Rectal smooth muscle tissue (tissue), 1 donor: Measurements from ENCODE around the gene AAMDC.

ENCODE experiments used
- H3K27ac ChIP-seq: one replicate; pipeline ENCODE4 v1.7.0; 2013; ENCODE audit warnings: low read depth, low read length, inconsistent platforms
- H3K27me3 ChIP-seq: one replicate; pipeline ENCODE4 v1.7.0; 2013; ENCODE audit warnings: low read length; ENCODE audit not compliant: control insufficient read depth, insufficient read depth
- H3K36me3 ChIP-seq: one replicate; pipeline ENCODE4 v1.7.0; 2013; ENCODE audit warnings: low read length; ENCODE audit not compliant: control insufficient read depth, insufficient read depth
- H3K4me1 ChIP-seq: one replicate; pipeline ENCODE4 v1.7.0; 2013; ENCODE audit warnings: low read length; ENCODE audit not compliant: control insufficient read depth, insufficient read depth
- H3K4me3 ChIP-seq: one replicate; pipeline ENCODE4 v1.7.0; 2013; ENCODE audit warnings: low read length
- H3K9ac ChIP-seq: one replicate; pipeline ENCODE4 v1.7.0; 2013; ENCODE audit warnings: low read length

Gene AAMDC

DNA sequence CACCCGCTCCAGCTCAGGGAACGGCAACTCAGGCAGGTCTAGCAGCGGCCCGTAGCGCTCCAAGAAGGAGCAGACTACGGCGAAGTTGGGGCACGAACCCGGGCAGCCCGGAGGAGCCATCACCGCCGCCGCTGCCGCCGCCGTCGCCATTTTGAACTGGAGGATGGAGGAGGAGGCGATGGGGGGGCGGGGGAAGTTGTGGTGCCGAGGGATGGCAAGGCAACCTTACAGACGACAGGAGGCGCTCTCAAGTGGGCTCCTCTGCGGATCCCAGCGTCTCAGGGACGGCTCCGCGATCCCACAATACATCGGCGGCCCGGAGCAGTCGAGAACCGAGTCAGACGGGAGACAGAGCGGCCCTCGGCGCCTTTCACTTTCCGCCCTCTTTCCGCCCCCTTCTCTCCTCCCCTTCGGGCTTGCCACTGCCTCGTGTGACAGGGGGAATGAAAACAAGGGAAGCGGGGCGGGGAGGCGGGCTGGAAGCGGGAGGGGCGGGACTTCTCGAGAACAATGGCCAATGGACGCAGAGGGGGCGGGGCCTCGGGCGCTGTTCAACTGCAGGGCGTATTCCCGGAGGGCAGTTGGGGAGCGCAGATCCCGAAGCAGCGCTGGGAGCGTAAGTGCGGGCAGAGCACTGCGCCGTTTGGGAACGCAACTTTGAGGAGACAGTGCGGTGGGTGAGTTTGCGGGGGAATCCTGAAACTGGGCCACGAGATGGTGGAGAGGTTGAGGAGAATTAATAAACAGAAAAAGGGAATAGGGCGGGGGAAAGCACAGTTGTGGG, at the start of gene AAMDC, which contains the start of gene RSF1:
AAMDC (plus strand) TSS at position 580 of the 784 bp plus-strand sequence. CDS start 21,353 bp downstream, outside the sequence.
RSF1 (minus strand) TSS at position 158 of the 784 bp plus-strand sequence; CDS start at position 150, 8 bp downstream.
- Histone ChIP-seq H3K4me1 (peaks cover 10% of the 10 kb centered on the region), H3K4me3 (peak within 1 kb of the TSS; percentile 97), H3K27ac (peak within 1 kb of the TSS; percentile 86)

DNA sequence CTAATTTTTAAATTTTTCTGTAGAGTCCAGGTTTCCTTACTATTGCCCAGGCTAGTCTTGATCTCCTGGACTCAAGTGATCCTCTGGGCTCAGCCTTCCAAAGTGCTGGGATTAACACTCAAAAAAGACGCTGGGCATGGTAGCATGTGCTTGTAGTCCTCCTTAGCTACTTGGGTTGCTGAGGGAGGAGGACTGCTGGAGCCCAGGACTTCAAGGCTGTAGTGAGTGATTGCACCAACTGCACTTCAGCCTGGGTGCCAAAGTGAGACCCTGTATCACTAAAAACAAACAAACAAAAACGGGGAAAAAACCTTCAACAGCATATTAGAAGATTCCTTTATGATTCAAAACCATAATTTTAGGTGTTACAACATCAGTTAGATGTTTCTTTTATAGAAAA, 45.0 kb upstream of the AAMDC start:
- Histone ChIP-seq H3K27ac (no peak overlapping the region), H3K27me3 (no peaks in the 10 kb centered on the region), H3K9ac (no peak overlapping the region), H3K4me3 (no peak overlapping the region), H3K4me1 (no peaks in the 10 kb centered on the region), H3K36me3 (no peaks in the 10 kb centered on the region)

More for the DNA sequence above, at the start of gene AAMDC, which contains the start of gene RSF1:
- no peaks in the 10 kb centered on the region for H3K36me3 ChIP-seq
- H3K27me3 ChIP-seq: no peaks in the 10 kb centered on the region
- H3K9ac ChIP-seq: peak within 1 kb of the TSS; percentile 89

DNA sequence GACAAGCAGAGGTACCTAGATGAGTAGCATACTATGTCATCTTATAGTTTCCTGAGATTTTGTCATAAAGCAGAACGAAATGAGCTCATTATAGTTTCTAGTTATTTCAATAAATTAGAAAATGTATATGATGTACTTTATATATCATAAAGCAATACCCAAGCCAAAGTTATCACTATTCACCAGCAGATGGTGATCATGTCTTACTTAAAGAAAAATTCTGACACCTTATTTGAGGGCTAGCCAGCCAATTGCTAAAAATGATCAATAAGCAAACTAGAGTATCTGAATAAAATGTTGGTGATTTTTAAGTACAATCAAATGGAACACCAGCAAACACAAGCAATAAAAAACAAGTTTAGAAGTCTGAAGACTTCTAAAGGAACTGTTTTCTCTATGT, 44.5 kb upstream of the AAMDC start:
- Histone ChIP-seq H3K36me3 (no peaks in the 10 kb centered on the region), H3K4me1 (no peaks in the 10 kb centered on the region), H3K4me3 (no peak overlapping the region), H3K27ac (no peak overlapping the region), H3K9ac (no peak overlapping the region), H3K27me3 (no peaks in the 10 kb centered on the region)

DNA sequence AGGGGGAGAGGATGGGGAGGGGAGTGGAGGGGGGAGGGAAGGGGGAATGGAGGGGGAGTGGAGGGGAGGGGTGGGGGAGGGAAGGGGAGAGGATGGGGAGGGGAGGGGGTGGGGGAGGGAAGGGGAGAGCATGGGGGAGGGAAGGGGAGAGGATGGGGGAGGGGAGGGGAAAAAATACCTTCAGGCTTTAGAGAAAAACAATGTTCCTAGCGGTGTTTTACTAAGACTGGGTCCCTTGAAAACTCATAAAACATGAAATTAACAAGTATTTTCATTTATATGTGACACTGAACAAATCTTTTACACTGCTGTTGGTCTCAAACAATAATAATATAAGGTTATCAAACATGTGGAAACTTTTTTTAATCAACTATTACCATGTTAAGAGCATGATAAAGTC, 42.8 kb upstream of the AAMDC start:
- H3K4me3 ChIP-seq: no peak overlapping the region
- H3K4me1 ChIP-seq: no peaks in the 10 kb centered on the region
- H3K36me3 ChIP-seq: no peaks in the 10 kb centered on the region
- no peak overlapping the region for H3K27ac ChIP-seq
- no peaks in the 10 kb centered on the region for H3K27me3 ChIP-seq
- H3K9ac ChIP-seq: no peak overlapping the region

DNA sequence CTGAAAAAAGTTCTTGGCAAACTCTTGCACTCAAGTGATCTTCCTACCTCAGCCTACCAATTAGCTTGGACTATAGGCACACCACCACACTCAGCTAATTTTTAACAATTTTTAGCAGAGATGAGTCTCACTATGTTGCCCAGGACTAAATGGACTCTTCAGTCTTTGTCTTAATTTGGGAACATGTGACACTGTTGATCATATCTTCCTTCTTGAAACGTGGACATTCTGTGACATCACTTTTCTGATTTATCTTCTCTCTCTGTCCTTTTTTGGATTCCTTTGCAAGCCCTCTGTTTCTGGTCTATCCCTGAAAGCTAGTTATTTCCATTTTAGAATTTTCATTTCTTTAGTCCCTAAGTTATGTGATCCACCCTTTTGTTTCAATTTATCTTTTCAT, 42.4 kb upstream of the AAMDC start:
- no peak overlapping the region for H3K4me3 ChIP-seq
- no peaks in the 10 kb centered on the region for H3K36me3 ChIP-seq
- no peaks in the 10 kb centered on the region for H3K27me3 ChIP-seq
- no peak overlapping the region for H3K27ac ChIP-seq
- H3K9ac ChIP-seq: no peak overlapping the region
- H3K4me1 ChIP-seq: no peaks in the 10 kb centered on the region

DNA sequence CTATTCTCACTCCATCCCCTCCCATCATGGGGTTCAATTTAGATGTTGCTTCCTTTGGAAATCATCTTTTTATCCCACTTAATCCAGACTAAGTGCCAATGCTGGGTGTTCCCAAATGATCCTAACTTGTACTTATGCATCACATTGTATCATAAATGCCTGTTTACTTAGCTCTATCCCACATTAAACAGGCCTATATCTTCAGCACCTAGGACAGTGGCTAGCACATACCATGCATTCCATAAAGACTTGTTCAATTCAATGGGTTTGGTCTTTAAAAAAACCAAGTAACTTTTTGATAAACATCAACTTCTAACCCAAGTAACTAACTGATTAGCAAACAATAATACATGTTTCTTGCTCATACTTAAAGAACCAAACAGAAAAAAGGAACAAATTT, 41.0 kb upstream of the AAMDC start:
- no peaks in the 10 kb centered on the region for H3K27me3 ChIP-seq
- no peaks in the 10 kb centered on the region for H3K36me3 ChIP-seq
- H3K9ac ChIP-seq: no peak overlapping the region
- H3K27ac ChIP-seq: no peak overlapping the region
- no peaks in the 10 kb centered on the region for H3K4me1 ChIP-seq
- H3K4me3 ChIP-seq: no peak overlapping the region

DNA sequence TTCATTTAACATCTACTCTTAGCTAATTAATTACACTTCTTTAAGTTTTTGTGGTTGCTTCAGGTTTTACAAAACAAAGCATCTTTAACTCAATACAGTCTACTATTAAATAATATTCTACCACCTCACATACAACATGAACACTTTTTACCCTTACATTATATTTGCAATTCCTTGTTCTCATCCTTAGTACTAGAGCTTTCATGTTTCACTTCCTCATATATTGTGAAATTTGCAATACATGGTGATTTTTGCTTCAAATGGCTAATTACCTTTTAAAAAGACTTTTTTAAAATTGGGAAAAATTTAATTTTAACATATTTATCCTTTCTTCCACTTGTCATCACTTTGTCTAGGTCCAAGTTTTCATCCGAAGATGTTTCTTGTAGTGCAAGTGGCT, 37.9 kb upstream of the AAMDC start:
- H3K4me3 ChIP-seq: no peak overlapping the region
- no peaks in the 10 kb centered on the region for H3K27me3 ChIP-seq
- no peaks in the 10 kb centered on the region for H3K4me1 ChIP-seq
- H3K27ac ChIP-seq: no peak overlapping the region
- no peaks in the 10 kb centered on the region for H3K36me3 ChIP-seq
- H3K9ac ChIP-seq: no peak overlapping the region

DNA sequence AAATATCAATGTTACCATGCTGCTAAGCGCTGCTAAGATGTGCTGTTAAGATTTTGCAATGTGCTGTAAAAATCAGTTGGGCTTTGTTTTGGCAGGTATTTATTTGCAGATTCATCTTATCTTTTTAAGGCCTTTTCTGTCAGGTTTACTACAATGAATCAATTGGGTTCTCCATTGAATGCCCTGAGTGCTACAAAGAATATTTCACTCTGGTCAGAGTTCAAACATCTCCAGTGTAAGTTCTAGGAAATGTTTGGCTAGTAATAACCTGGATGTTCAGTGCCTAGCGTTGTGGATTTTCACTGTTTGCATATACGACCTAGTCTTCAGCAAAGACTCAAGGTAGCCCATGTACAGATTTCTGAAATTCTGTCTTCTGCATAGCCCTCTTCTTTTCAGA, 36.4 kb upstream of the AAMDC start:
- Histone ChIP-seq H3K9ac (no peak overlapping the region), H3K27ac (no peak overlapping the region), H3K27me3 (no peaks in the 10 kb centered on the region), H3K4me3 (no peak overlapping the region), H3K36me3 (no peaks in the 10 kb centered on the region), H3K4me1 (no peaks in the 10 kb centered on the region)

DNA sequence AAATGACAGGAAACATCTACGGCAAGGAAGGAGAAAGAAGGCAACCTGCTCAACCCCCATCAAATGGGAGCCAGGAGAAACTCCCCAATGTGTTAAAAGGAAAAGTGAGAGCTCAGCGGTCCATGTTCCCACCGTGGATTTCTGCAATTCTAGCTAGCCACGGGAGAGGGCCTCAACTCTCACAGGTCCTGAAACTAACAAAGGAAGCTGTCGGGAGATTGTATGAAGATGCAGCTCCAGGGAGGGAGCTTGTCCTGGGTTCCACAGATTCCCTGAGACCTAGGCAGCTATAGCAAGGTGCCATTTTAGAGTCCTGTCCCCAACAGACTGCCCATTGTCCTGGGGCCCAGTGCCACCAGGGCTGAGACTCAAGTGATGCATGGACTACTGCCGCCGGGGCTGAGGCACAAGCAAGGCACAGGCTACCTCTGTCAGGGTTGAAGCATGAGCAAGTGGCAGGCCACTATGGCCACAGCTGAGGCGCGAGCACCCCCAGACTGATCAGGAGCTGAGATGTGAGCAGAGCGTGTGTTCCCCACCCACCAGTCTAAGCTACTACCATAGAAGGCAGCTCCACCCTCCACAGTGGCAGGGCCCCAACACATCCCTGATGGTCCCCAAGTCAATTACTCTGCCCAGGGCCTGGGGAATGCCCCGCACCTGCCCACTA, 31.7 kb upstream of the AAMDC start:
- peaks cover 4% of the 10 kb centered on the region for H3K36me3 ChIP-seq
- no peak overlapping the region for H3K9ac ChIP-seq
- H3K27ac ChIP-seq: no peak overlapping the region
- H3K27me3 ChIP-seq: no peaks in the 10 kb centered on the region
- H3K4me1 ChIP-seq: no peaks in the 10 kb centered on the region
- no peak overlapping the region for H3K4me3 ChIP-seq

DNA sequence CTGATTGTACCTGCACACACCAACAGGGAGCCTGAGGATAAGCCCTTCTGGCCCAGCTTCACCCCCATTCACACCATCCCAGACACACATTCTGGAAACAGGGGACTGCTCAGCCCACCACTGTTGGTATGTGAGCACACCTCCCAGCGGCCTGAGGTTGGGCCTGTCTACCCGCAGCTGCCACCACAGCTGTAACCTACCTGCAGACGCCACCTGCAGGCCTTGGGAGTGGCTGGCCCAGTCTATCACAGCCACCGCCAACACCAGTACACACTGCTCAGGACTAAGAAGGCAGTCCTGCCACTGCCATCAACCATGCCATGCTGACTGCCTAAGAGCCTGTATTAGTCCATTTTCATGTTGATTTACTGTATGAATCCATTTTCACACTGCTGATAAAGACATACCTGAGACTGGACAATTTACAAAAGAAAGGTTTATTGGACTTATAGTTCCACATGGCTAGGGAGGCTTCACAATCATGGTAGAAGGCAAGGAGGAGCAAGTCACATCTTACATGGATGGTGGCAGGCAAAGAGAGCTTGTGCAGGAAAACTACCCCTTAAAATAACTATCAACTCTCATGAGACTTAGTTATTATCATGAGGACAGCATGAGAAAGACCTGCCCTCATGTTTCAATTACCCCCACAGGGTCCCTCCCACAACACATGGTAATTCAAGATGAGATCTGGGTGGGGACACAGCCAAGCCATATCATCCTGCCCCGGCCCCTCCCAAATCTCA, 31.0 kb upstream of the AAMDC start:
- no peak overlapping the region for H3K27ac ChIP-seq
- H3K27me3 ChIP-seq: no peaks in the 10 kb centered on the region
- peaks cover 4% of the 10 kb centered on the region for H3K36me3 ChIP-seq
- H3K9ac ChIP-seq: no peak overlapping the region
- H3K4me1 ChIP-seq: no peaks in the 10 kb centered on the region
- no peak overlapping the region for H3K4me3 ChIP-seq

DNA sequence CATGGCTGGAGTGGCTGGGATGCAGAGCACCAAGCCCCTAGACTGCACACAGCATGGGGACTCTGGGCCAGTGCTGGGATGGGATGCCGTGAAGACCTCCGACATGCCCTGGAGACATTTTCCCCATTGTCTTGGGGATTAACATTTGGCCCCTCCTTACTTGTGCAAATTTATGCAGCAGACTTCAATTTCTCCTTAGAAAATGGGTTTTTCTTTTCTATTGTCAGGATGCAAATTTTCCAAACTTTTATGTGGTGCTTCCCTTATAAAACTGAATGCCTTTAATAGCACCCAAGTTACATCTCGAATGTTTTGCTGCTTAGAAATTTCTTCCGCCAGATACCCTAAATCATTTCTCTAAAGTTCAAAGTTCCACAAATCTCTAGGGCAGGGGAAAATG, 29.6 kb upstream of the AAMDC start:
- Histone ChIP-seq H3K4me3 (no peak overlapping the region), H3K36me3 (peaks cover 4% of the 10 kb centered on the region), H3K9ac (no peak overlapping the region), H3K27me3 (no peaks in the 10 kb centered on the region), H3K27ac (no peak overlapping the region), H3K4me1 (no peaks in the 10 kb centered on the region)

DNA sequence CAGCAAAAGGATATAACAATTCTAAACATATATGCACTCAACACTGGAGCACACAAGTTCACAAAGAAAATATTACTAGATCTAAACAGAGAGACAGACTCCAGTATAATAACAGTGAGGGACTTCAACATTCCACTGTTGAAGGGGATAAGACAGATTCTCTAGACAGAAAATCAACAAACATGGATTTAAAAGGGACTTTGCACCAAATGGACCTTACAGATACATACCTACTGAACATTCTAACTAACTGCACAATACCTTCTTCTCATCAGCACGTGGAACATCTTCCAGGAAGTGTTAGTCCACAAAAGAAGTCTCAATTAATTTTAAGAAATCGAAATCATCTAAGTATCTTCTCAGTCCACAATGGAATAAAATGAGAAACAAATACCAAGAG, 27.0 kb upstream of the AAMDC start:
- Histone ChIP-seq H3K36me3 (peaks cover 4% of the 10 kb centered on the region), H3K9ac (no peak overlapping the region), H3K4me3 (no peak overlapping the region), H3K4me1 (no peaks in the 10 kb centered on the region), H3K27me3 (no peaks in the 10 kb centered on the region), H3K27ac (no peak overlapping the region)
